Subcutaneous adipose tissue (tissue), 4 donors: ENCODE results near the gene CADM2. TPM values are rescaled to one million over a fixed set of nuclear protein-coding genes. Genes with fewer than 3 reads are reported as not detected.

ENCODE experiments used
- CTCF ChIP-seq: fragments of 450-650 bp; IDR thresholded peaks from one replicate; pipeline ENCODE4 v1.5.1; 2016; ENCODE audit warnings: low read depth, mild to moderate bottlenecking, control low read depth, antibody characterized with exemption, moderate library complexity
- total RNA-seq, 4 donors: library from RNA; depleted of rRNA; stranded (reverse); fragments of >200 nt; gene quantifications; one replicate each; pipeline ENCODE4 v1.1.0, GENCODE V29; 2016

Gene CADM2
- total RNA-seq, 4 donors from 2014 or later: 1.0 to 19.8 (median 4.4) TPM

- no peak for TF ChIP-seq CTCF
These were observed 425.6 kb downstream of the CADM2 start for GRCh38 chr3:85384372-85384771.

- TF ChIP-seq CTCF: no peak
These were observed 429.2 kb downstream of the CADM2 start for GRCh38 chr3:85387913-85388505.

- TF ChIP-seq CTCF: no peak
These were observed 435.6 kb downstream of the CADM2 start for GRCh38 chr3:85394424-85394823.

- TF ChIP-seq CTCF: no peak
These were observed 438.6 kb downstream of the CADM2 start for GRCh38 chr3:85397434-85397833.

- no peak for TF ChIP-seq CTCF
These were observed 467.3 kb downstream of the CADM2 start for GRCh38 chr3:85426121-85426520.

- no peak for TF ChIP-seq CTCF
These were observed 468.7 kb downstream of the CADM2 start for GRCh38 chr3:85427467-85427866.

- no peak for TF ChIP-seq CTCF
These were observed 473.3 kb downstream of the CADM2 start for GRCh38 chr3:85432081-85432480.

- no peak for TF ChIP-seq CTCF
These were observed 474.5 kb downstream of the CADM2 start for GRCh38 chr3:85433319-85433718.
